ENCODE data around the gene ZNF200. TPM values are rescaled to one million over a fixed set of nuclear protein-coding genes. Genes with fewer than 3 reads are reported as not detected.

Gene ZNF200
- total RNA-seq, result 11.2 and 14.1 TPM in 2 replicates

GRCh38 chr16:3234857-3235561 is at the start of gene ZNF200:
TSS of gene ZNF200 (minus strand) at chr16:3235158. CDS start at chr16:3233755, 1,403 bp downstream.

GRCh38 chr16:3282730-3283542 is 48.0 kb upstream of the ZNF200 start, which contains the start of gene ZNF263:
TSS of gene ZNF263 (plus strand) at chr16:3283491. CDS start at chr16:3283819, 328 bp downstream.

GRCh38 chr16:3256146-3256865 is 21.3 kb upstream of the ZNF200 start, which contains the start of gene MEFV:
TSS of gene MEFV (minus strand) at chr16:3256633. CDS start at chr16:3256587, 46 bp downstream.

GRCh38 chr16:3187798-3188674 is 46.9 kb downstream of the ZNF200 start, which contains the start of gene OR1F1:
TSS of gene OR1F1 (plus strand) at chr16:3188204.

Other genes starting within 250 kb of the ZNF200 start
- not detected in 2 replicates for gene CLDN9, start 222.2 kb downstream of the ZNF200 start, total RNA-seq
- gene CLDN6, start 217.0 kb downstream of the ZNF200 start, total RNA-seq, result not detected in 2 replicates
- 62.6 and 76.2 TPM in 2 replicates for gene TNFRSF12A, start 214.8 kb downstream of the ZNF200 start, total RNA-seq
- gene HCFC1R1, start 211.2 kb downstream of the ZNF200 start, total RNA-seq, result 7.4 and 9.3 TPM in 2 replicates
- 19.1 and 27.9 TPM in 2 replicates for gene THOC6, start 211.1 kb downstream of the ZNF200 start, total RNA-seq
- not detected in 2 replicates for gene BICDL2, start 198.2 kb downstream of the ZNF200 start, total RNA-seq
- gene MMP25, start 188.6 kb downstream of the ZNF200 start, total RNA-seq, result under 0.01 and 0.07 TPM in 2 replicates
- gene IL32, start 169.5 kb downstream of the ZNF200 start, total RNA-seq, result 45.9 and 55.4 TPM in 2 replicates
- gene ZSCAN10, start 135.9 kb downstream of the ZNF200 start, total RNA-seq, result not detected in 2 replicates
- 12.0 and 20.7 TPM in 2 replicates for gene ZNF205, start 122.6 kb downstream of the ZNF200 start, total RNA-seq
- 6.2 and 6.6 TPM in 2 replicates for gene ZNF213, start 100.1 kb downstream of the ZNF200 start, total RNA-seq
- gene OR1F1, start 47.0 kb downstream of the ZNF200 start, total RNA-seq, result 0.14 TPM in 1 of 2 replicates, not detected in the other
- gene MEFV, start 21.5 kb upstream of the ZNF200 start, total RNA-seq, result under 0.01 TPM in 1 of 2 replicates, not detected in the other
- gene ZNF263, start 48.3 kb upstream of the ZNF200 start, total RNA-seq, result 34.4 and 35.0 TPM in 2 replicates
- 3.6 and 7.0 TPM in 2 replicates for gene TIGD7, start 70.3 kb upstream of the ZNF200 start, total RNA-seq
- gene ZNF75A, start 70.3 kb upstream of the ZNF200 start, total RNA-seq, result 28.8 and 32.0 TPM in 2 replicates
- gene OR2C1, start 120.7 kb upstream of the ZNF200 start, total RNA-seq, result not detected in 2 replicates
- gene ZSCAN32, start 165.8 kb upstream of the ZNF200 start, total RNA-seq, result 10.4 and 12.2 TPM in 2 replicates
- gene ZNF174, start 166.1 kb upstream of the ZNF200 start, total RNA-seq, result 10.2 TPM in 2 replicates
- gene ZNF597, start 208.3 kb upstream of the ZNF200 start, total RNA-seq, result 2.7 and 3.5 TPM in 2 replicates
- gene NAA60, start 208.5 kb upstream of the ZNF200 start, total RNA-seq, result 14.9 and 19.8 TPM in 2 replicates